ENCODE results near the gene GTF2H2C_2.
"Not testable (repeated sequence)": the region's sequence is repeated elsewhere in the genome, so short reads cannot be mapped to it uniquely, and the experiment has no call there.

Gene GTF2H2C_2

DNA sequence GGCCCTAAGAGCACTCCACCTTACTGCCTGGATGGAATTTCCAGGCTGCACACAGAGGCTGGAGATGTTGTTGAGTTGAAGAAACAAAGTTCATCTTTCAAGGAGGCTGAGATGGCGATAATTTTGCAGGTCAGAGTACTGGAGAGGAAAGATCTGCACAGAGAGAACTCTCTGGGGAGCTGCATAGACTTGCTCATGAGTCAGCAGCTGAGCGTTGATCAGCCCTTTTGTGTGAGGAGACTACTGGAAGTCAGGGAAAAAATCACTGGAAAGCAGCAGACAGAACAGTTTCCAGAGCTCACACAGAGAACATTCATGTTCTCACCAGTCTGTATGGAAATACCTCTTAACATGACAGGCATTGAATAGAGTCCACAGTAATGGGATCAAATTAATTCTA lies 23.4 kb downstream of the GTF2H2C_2 start:
- H3K9me3 ChIP-seq (replicated peaks in 1 of 2; ENCODE audit: control insufficient read depth in 1 of 2, insufficient read depth in 1 of 2, low read length in 2 of 2); H3K27ac Mint-ChIP-seq; H3K9me3 Mint-ChIP-seq; H3K4me1 ChIP-seq (ENCODE audit: control insufficient read depth in 1 of 2, insufficient read depth in 2 of 2, low read length in 2 of 2); H3K4me3 ChIP-seq (replicated peaks in 1 of 3; ENCODE audit: low read depth in 2 of 3, low read length in 3 of 3); DNase-seq; H3K9ac ChIP-seq (ENCODE audit: insufficient read depth, low read length, poor library complexity, severe bottlenecking); intact Hi-C loops (cut with micrococcal nuclease); H3K36me3 ChIP-seq (replicated peaks in 1 of 2; ENCODE audit: control insufficient read depth in 1 of 2, insufficient read depth in 2 of 2, low read length in 2 of 2); H3K4me2 ChIP-seq (replicated peaks; ENCODE audit: extremely low read depth, low read length, poor library complexity, severe bottlenecking); H3K79me2 ChIP-seq (ENCODE audit: insufficient read depth, low read length); H3K27me3 Mint-ChIP-seq (ENCODE audit: low read depth in 3 of 3); H4K20me1 ChIP-seq (ENCODE audit: insufficient read depth, low read length); H3K27me3 ChIP-seq (ENCODE audit: control insufficient read depth in 2 of 2, insufficient read depth in 2 of 2, low read length in 2 of 2); H2AFZ ChIP-seq (ENCODE audit: insufficient read depth, low read depth, low read length, poor library complexity, severe bottlenecking); H3K4me3 Mint-ChIP-seq; H3K27ac ChIP-seq (ENCODE audit: low read depth in 1 of 2, low read length in 2 of 2); H3K4me1 Mint-ChIP-seq; H3K36me3 Mint-ChIP-seq: not testable (repeated sequence)
- WGBS (ENCODE audit: insufficient coverage), result no CpG with 5 or more reads among the region's 2 CpGs

GRCh38 chr5:70449565-70449964 lies 34.4 kb downstream of the GTF2H2C_2 start:
- H3K4me3 ChIP-seq (replicated peaks in 1 of 3; ENCODE audit: low read depth in 2 of 3, low read length in 3 of 3); H3K27ac ChIP-seq (ENCODE audit: low read depth in 1 of 2, low read length in 2 of 2); H3K79me2 ChIP-seq (ENCODE audit: insufficient read depth, low read length); H3K9me3 ChIP-seq (replicated peaks in 1 of 2; ENCODE audit: control insufficient read depth in 1 of 2, insufficient read depth in 1 of 2, low read length in 2 of 2); intact Hi-C loops (cut with micrococcal nuclease); H3K4me1 ChIP-seq (ENCODE audit: control insufficient read depth in 1 of 2, insufficient read depth in 2 of 2, low read length in 2 of 2); H3K27me3 Mint-ChIP-seq (ENCODE audit: low read depth in 3 of 3); H3K4me1 Mint-ChIP-seq; H3K9me3 Mint-ChIP-seq; H3K36me3 Mint-ChIP-seq; H3K36me3 ChIP-seq (replicated peaks in 1 of 2; ENCODE audit: control insufficient read depth in 1 of 2, insufficient read depth in 2 of 2, low read length in 2 of 2); H3K27ac Mint-ChIP-seq; H2AFZ ChIP-seq (ENCODE audit: insufficient read depth, low read depth, low read length, poor library complexity, severe bottlenecking); H3K4me3 Mint-ChIP-seq; H4K20me1 ChIP-seq (ENCODE audit: insufficient read depth, low read length); H3K4me2 ChIP-seq (replicated peaks; ENCODE audit: extremely low read depth, low read length, poor library complexity, severe bottlenecking); DNase-seq; H3K27me3 ChIP-seq (ENCODE audit: control insufficient read depth in 2 of 2, insufficient read depth in 2 of 2, low read length in 2 of 2); H3K9ac ChIP-seq (ENCODE audit: insufficient read depth, low read length, poor library complexity, severe bottlenecking): not testable (repeated sequence)
- no CpG with 5 or more reads among the region's 1 CpG for WGBS (ENCODE audit: insufficient coverage)

DNA sequence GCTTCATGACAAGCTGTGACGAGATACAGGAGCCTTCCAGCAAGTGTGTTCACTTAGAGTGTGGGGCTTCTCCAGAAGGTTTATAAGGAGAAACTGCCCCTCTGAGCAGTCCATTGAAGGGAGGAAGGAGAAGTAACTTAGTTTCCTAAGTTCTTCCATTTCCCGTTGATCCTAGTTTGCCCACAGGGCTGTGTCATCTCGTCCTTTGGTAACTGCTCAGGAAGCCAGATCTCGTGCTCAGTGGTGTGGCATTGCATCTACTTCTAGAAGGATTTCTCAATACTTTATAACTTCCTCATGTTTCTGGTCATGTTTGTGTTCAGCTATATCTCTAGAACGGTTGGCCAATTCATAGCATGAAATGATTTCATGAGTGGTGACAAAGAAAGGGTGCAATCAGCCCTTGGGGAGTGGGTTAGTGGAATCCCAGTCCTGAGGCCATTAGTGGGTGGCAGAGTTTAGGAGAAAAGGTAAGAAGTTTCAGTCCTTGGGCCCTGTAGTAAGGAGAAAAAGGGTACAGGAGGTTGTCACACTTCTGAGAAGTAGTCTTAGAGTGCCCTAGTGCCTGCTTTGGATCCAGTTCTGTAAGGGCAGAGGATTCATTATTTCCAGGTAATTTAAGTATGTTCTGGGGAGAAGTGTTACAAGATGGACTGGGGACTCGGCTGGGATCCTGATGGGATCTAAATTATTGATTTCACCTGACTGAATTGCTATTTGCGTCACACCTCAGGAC lies 36.2 kb downstream of the GTF2H2C_2 start:
- H3K9me3 ChIP-seq (replicated peaks in 1 of 2; ENCODE audit: control insufficient read depth in 1 of 2, insufficient read depth in 1 of 2, low read length in 2 of 2); DNase-seq; intact Hi-C loops (cut with micrococcal nuclease); H3K36me3 ChIP-seq (replicated peaks in 1 of 2; ENCODE audit: control insufficient read depth in 1 of 2, insufficient read depth in 2 of 2, low read length in 2 of 2); H2AFZ ChIP-seq (ENCODE audit: insufficient read depth, low read depth, low read length, poor library complexity, severe bottlenecking); H3K4me3 Mint-ChIP-seq; H3K4me2 ChIP-seq (replicated peaks; ENCODE audit: extremely low read depth, low read length, poor library complexity, severe bottlenecking); H4K20me1 ChIP-seq (ENCODE audit: insufficient read depth, low read length); H3K4me3 ChIP-seq (replicated peaks in 1 of 3; ENCODE audit: low read depth in 2 of 3, low read length in 3 of 3); H3K27me3 Mint-ChIP-seq (ENCODE audit: low read depth in 3 of 3); H3K9ac ChIP-seq (ENCODE audit: insufficient read depth, low read length, poor library complexity, severe bottlenecking); H3K27ac ChIP-seq (ENCODE audit: low read depth in 1 of 2, low read length in 2 of 2); H3K9me3 Mint-ChIP-seq; H3K27ac Mint-ChIP-seq; H3K4me1 ChIP-seq (ENCODE audit: control insufficient read depth in 1 of 2, insufficient read depth in 2 of 2, low read length in 2 of 2); H3K79me2 ChIP-seq (ENCODE audit: insufficient read depth, low read length); H3K36me3 Mint-ChIP-seq; H3K4me1 Mint-ChIP-seq; H3K27me3 ChIP-seq (ENCODE audit: control insufficient read depth in 2 of 2, insufficient read depth in 2 of 2, low read length in 2 of 2): not testable (repeated sequence)
- WGBS (ENCODE audit: insufficient coverage), result no CpG with 5 or more reads among the region's 7 CpGs

GRCh38 chr5:70457093-70457492 lies 41.9 kb downstream of the GTF2H2C_2 start:
- intact Hi-C loops (cut with micrococcal nuclease), result not testable (repeated sequence)

More at GRCh38 chr5:70457093-70457492, 41.9 kb downstream of the GTF2H2C_2 start:
- H3K36me3 Mint-ChIP-seq; H3K9me3 Mint-ChIP-seq; H3K4me3 ChIP-seq (replicated peaks in 1 of 3; ENCODE audit: low read depth in 2 of 3, low read length in 3 of 3); H4K20me1 ChIP-seq (ENCODE audit: insufficient read depth, low read length); H3K4me1 Mint-ChIP-seq; H3K9ac ChIP-seq (ENCODE audit: insufficient read depth, low read length, poor library complexity, severe bottlenecking); H3K4me2 ChIP-seq (replicated peaks; ENCODE audit: extremely low read depth, low read length, poor library complexity, severe bottlenecking); DNase-seq; H3K4me1 ChIP-seq (ENCODE audit: control insufficient read depth in 1 of 2, insufficient read depth in 2 of 2, low read length in 2 of 2); H3K36me3 ChIP-seq (replicated peaks in 1 of 2; ENCODE audit: control insufficient read depth in 1 of 2, insufficient read depth in 2 of 2, low read length in 2 of 2); H3K27me3 ChIP-seq (ENCODE audit: control insufficient read depth in 2 of 2, insufficient read depth in 2 of 2, low read length in 2 of 2); H3K27me3 Mint-ChIP-seq (ENCODE audit: low read depth in 3 of 3); H3K9me3 ChIP-seq (replicated peaks in 1 of 2; ENCODE audit: control insufficient read depth in 1 of 2, insufficient read depth in 1 of 2, low read length in 2 of 2); H3K27ac Mint-ChIP-seq; H3K79me2 ChIP-seq (ENCODE audit: insufficient read depth, low read length); H2AFZ ChIP-seq (ENCODE audit: insufficient read depth, low read depth, low read length, poor library complexity, severe bottlenecking); H3K4me3 Mint-ChIP-seq; H3K27ac ChIP-seq (ENCODE audit: low read depth in 1 of 2, low read length in 2 of 2): not testable (repeated sequence)
- no CpG with 5 or more reads among the region's 6 CpGs for WGBS (ENCODE audit: insufficient coverage)

Measured in CD14-positive monocyte (primary cell).